ENCODE measurements around the gene SLC24A1.
A peak's percentile ranks its signal among the peaks of the same experiment; 100 is the strongest.

The SLC24A1 gene

GRCh38 chr15:65619626-65620290 is 2.0 kb upstream of the SLC24A1 start:
- DNase-seq = no peak

- no peak for DNase-seq
Measured at GRCh38 chr15:65620833-65621232, 905 bp upstream of the SLC24A1 start.

DNA sequence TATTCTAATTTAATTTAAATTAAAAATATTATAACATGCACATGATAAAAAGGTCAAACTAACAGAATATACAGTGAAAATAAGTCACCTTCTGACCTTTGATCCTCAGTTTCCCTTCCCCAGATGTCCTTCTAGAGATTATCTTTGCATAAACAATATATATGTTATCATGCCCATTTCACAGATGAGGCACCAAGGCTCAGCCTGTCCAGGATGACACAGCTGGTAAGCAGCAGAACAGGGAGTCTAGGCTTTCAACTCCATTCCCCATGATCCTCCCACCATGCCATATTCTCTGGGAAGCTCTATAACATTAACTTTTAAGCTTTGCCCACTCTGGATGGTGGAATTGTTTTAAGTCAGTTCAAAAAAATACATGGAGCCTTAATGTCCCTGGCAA is 1.4 kb downstream of the SLC24A1 start:
- no peak for DNase-seq

- DNase-seq = no peak
Measured at GRCh38 chr15:65626856-65627255, 5.1 kb downstream of the SLC24A1 start.

- no peak for DNase-seq
Measured at GRCh38 chr15:65629548-65629947, 7.8 kb downstream of the SLC24A1 start.

- DNase-seq = no peak
Measured at GRCh38 chr15:65630760-65631159, 9.0 kb downstream of the SLC24A1 start.

GRCh38 chr15:65631503-65631902 is 9.8 kb downstream of the SLC24A1 start:
- DNase-seq = no peak

DNA sequence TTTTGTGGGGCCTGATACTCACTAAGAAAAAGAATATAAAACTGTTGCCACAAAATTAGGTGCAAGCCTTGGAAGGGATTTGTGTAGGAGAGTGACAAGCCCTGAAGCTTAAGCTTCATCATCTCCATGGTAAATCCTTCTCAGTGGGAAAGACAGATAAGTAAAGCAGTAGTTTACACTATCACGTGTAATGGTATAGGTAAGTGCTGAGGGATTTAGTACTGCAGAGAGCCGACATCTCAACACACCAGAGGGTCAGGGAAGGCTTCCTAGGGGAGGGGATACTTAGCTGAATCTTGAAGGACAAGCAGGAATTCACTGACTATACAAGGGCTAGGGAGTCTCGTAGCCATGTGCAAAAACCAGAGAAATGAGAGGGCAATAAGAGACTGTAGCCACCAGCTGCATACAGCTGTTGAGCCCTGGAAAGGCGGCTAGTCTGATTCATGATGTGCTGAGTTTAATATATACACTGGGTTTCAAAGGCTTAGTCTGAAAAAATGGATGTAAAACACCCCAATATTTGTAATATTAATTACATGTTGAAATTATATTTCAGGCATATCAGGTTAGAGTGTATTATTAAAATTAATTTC is 11.1 kb downstream of the SLC24A1 start:
- DNase-seq = no peak

GRCh38 chr15:65633752-65634151 is 12.0 kb downstream of the SLC24A1 start:
- no peak for DNase-seq

DNA sequence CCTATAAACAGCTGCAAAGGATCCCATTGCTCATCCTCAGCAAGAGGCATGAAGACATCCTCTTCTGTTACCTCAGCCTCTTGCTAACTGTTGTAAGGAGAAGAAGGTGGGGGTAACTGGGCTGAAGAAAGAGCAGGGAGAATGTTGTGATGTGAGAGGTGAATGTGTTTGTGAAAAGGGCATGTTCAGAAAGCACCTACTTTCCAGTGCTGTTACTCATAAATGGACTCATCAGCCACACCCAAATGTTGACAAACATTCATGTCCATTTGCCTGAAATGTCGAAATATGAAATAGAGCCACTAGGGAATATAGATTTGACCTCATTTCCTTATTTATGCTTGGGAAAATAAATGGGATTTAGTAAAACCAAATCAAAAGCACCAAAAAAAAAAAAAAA is 12.6 kb downstream of the SLC24A1 start:
- DNase-seq = no peak

DNA sequence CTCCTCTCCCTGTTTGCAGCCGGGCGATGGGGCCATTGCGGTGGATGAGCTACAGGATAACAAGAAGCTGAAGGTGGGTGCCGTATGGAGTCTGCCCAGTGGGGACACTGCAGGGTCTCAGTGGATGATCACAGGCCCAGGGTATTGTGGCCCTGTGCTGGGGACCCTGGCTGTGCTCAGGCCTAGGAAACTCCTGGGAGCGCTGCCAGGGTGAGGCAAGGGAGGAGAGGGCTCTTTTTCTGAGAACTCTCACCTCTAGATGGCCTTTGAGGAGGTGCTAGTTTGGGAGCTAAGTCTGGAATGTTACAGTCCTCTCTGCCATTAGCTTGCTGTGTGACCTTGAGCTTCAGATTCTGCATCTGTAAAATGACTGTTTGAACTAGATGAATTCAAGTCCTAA is 16.4 kb downstream of the SLC24A1 start:
- DNase-seq = no peak

- peak; percentile 41 for DNase-seq
Measured at GRCh38 chr15:65638681-65639089, 16.9 kb downstream of the SLC24A1 start.

DNA sequence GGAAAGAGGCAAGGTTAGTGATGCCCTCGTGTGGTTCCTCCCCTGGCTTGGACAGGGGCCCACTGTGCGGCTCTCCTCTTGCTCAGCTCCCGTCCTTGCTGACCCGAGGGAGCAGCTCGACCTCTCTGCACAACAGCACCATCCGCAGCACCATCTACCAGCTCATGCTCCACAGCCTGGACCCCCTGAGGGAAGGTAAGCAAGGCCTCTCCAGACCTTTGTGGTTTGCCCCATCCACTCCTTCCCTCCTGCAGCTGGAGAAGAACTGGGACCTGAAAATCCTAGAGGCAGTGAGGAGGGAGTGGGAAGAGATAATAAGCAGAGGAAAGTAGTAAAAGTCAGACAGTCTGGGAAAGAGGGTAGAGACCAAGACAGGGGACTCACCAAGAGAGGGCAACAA is 17.8 kb downstream of the SLC24A1 start:
- DNase-seq = no peak

- DNase-seq = no peak
Measured at GRCh38 chr15:65641768-65642475, 20.2 kb downstream of the SLC24A1 start.

DNA sequence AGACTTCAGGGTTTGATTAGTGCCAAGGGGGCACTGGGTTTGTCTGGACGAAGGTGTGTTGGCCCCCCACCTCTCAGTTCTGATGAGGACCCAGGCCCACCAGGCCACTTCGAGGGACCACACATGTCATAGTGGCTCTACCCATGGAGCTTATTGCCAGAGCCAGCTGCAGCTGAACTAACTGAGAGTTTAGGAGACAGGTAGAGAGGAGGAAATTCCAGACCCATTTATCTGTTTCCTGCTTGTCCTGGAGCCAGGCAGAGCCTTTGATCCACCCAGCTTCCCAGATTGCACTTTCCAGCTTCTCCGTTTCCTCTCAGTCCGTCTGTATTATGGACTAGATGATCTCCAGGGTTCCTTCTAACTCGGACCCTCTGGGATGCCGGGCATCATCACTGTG is 20.9 kb downstream of the SLC24A1 start:
- DNase-seq = no peak

GRCh38 chr15:65644282-65644681 is 22.5 kb downstream of the SLC24A1 start:
- no peak for DNase-seq

- DNase-seq = no peak
Measured at GRCh38 chr15:65645392-65645791, 23.7 kb downstream of the SLC24A1 start.

DNA sequence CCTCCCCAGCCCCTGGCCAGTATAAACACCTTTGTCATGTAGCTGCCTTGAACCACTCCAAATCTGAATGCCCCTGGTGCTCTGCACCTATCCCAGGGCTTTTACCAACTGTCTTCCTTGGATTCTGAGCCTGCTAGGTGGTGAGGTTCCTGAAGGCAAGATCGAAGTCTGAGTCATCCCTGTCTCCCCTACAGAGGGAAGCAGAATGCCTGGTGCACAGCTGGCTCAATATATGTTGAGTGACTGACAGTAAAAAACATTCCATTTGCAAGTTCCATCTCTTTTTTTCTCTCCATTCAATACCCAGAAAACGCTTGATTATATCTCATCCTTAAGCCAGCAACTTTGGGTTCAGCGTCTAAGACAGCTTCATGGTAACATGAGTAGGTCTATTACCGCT is 24.7 kb downstream of the SLC24A1 start:
- no peak for DNase-seq

DNA sequence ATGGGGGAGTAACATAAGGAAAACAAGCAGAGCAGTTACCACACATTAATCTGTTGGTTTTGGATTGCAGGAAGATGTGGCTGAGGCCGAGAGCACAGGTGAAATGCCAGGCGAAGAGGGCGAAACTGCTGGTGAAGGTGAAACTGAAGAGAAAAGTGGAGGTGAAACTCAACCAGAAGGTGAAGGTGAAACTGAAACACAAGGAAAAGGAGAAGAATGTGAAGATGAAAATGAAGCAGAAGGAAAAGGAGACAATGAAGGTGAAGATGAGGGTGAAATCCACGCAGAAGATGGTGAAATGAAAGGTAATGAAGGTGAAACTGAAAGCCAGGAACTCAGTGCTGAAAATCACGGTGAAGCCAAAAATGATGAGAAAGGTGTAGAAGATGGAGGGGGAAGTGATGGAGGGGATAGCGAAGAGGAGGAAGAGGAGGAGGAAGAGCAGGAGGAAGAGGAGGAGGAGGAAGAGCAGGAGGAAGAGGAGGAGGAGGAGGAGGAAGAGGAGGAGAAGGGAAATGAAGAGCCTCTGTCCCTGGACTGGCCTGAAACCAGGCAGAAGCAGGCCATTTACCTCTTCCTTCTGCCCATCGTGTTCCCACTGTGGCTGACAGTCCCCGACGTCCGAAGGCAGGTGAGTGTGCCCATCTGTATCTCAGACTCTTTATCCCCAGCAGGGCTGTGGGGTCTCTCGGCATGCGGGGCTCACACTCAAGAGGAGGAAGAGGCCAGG is 28.7 kb downstream of the SLC24A1 start:
- no peak for DNase-seq

DNA sequence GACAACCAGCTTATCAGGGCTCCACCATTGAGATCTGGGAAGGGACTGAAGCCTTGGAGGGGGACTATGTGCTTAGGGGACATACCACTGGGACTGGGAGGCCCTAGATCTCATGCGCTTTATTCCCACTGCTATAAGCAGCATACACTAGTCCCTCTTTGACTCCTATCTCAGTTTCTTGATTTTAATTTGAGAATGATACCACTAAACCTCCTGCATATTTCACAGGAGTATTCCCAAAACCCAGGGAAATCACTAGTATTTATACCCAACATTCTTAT is 29.2 kb downstream of the SLC24A1 start:
- DNase-seq = no peak

DNA sequence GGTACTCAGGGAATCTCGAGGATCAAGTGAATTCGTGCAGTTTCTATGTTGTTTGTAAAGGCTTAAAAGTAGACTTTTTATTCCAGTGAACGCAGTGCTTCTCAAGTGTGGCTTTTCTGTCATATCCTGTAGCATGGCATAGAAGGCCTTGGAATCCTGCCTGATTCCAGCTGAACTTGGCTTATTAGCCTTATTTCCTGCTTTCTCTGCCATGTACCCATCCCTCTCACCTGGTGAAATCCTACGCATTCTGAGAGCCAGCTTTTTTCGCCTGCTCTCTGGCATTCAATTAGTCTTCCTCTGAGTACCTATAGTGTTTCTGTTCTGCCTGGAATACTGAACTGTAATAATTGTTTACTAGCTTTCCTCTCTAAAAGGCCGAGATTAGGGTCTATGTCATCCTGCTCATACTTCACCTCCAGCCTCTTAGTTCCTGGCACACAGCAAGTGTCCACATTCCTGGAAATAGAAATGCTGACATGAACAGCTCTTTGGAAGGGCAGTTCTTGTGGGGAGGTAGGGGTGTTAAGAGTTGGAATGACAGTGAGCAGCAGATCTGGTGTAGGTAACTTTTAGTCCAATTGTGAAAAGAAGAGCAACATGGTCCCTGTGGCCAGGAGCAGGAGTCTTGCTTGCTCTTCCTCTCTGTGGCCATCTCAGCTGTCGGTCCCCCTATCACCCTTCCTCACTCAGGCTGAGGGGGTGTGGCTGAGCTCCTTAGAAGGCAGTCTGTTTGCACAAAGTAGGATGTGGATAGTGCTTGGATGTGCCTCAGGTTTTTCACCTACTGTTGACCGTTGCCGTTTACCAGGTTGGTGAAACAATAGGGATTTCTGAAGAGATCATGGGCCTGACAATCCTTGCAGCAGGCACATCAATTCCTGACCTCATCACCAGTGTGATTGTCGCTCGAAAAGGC is 30.4 kb downstream of the SLC24A1 start:
- DNase-seq = no peak

DNA sequence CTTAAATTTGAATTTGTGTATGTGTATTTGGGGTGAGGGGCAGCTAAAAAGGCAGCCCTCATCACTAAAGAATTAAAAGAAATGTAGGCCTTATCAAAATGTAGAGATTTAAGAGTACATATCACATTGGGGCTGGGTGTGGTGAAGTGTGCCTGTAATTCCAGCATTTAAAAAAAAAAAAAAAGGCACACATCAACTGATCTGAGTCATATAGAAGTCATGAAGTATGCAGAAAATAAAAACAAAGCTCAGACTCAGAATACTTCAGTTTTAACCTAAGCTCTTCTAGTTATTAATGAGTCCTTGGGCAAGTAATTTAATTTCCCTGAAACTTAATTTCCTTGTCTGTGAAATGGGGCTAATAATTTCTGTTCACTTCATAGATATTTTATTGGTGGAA is 31.6 kb downstream of the SLC24A1 start:
- no peak for DNase-seq

All from CD4-positive, alpha-beta T cell treated with Interleukin-6 for 4 hours (primary cell).